ELF-1 (cell line): ENCODE data around the gene PDIK1L.

ENCODE experiments used
- DNase-seq: peaks from one replicate; pipeline ENCODE4 v3.0.0-alpha.2; 2016; ENCODE audit warnings: low read depth, low spot score

The PDIK1L gene

GRCh38 chr1:26155370-26156284, 44.0 kb downstream of the PDIK1L start:
- DNase-seq: no peak

GRCh38 chr1:26156285-26157038, 44.8 kb downstream of the PDIK1L start:
- DNase-seq: peak; percentile 83

- no peak for DNase-seq
Observed at GRCh38 chr1:26158271-26158907, 46.8 kb downstream of the PDIK1L start.

- peak; percentile 76 for DNase-seq
Observed at GRCh38 chr1:26158908-26159742, 47.5 kb downstream of the PDIK1L start, which contains the start of gene FAM110D. FAM110D (plus strand) TSS chr1:26159079; CDS start chr1:26161292, 2,213 bp downstream.

GRCh38 chr1:26159743-26160039, 48.1 kb downstream of the PDIK1L start:
- DNase-seq: peak; percentile 80

GRCh38 chr1:26160527-26161414, 49.1 kb downstream of the PDIK1L start:
- DNase-seq: peak; percentile 61

- DNase-seq: peak; percentile 73
Observed at GRCh38 chr1:26161415-26162219, 50.0 kb downstream of the PDIK1L start.

GRCh38 chr1:26162220-26162709, 50.6 kb downstream of the PDIK1L start:
- DNase-seq: peak; percentile 47

- no peak for DNase-seq
Observed at GRCh38 chr1:26163684-26164035, 52.0 kb downstream of the PDIK1L start.

GRCh38 chr1:26164036-26164860, 52.6 kb downstream of the PDIK1L start:
- peak; percentile 88 for DNase-seq

- peak; percentile 78 for DNase-seq
Observed at GRCh38 chr1:26164861-26165842, 53.5 kb downstream of the PDIK1L start.

- no peak for DNase-seq
Observed at GRCh38 chr1:26166719-26167281, 55.2 kb downstream of the PDIK1L start.

- DNase-seq: peak; percentile 32
Observed at GRCh38 chr1:26168410-26169197, 57.0 kb downstream of the PDIK1L start, which contains the start of gene C1orf232. C1orf232 (minus strand) TSS chr1:26168963; CDS start chr1:26168499, 464 bp downstream.

- no peak for DNase-seq
Observed at GRCh38 chr1:26169198-26169554, 57.6 kb downstream of the PDIK1L start.

- peak; percentile 97 for DNase-seq
Observed at GRCh38 chr1:26169669-26170471, 58.2 kb downstream of the PDIK1L start, which contains the start of gene ZNF593. ZNF593 (plus strand) TSS chr1:26169908; CDS start chr1:26169984, 76 bp downstream.
